Stimulated activated CD4-positive, alpha-beta T cell treated with anti-CD3 and anti-CD28 coated beads, Interleukin-2, amount 100 ng/mL, for 24 hours (primary cell): ENCODE data around the gene CRIP3.
"Not testable (repeated sequence)": the region's sequence is repeated elsewhere in the genome, so short reads cannot be mapped to it uniquely, and the experiment has no call there.

Source experiments
- DNase-seq, 2 donors: peaks; one replicate each; pipeline ENCODE4 v3.0.0-alpha.2; 2020

CRIP3 gene

GRCh38 chr6:43304882-43305281, 3.7 kb downstream of the CRIP3 start:
- DNase-seq, result no peak

- DNase-seq, result no peak
Observed at GRCh38 chr6:43304361-43304760, 4.3 kb downstream of the CRIP3 start.

GRCh38 chr6:43303751-43304331, 4.8 kb downstream of the CRIP3 start:
- no peak for DNase-seq

- not testable (repeated sequence) for DNase-seq
Observed at GRCh38 chr6:43303006-43303405, 5.6 kb downstream of the CRIP3 start.

GRCh38 chr6:43302126-43302525, 6.5 kb downstream of the CRIP3 start:
- DNase-seq, result no peak

- DNase-seq, result no peak
Observed at GRCh38 chr6:43301081-43301870, 7.3 kb downstream of the CRIP3 start.

- DNase-seq, result no peak
Observed at GRCh38 chr6:43299338-43300293, 9.0 kb downstream of the CRIP3 start.

- no peak for DNase-seq
Observed at GRCh38 chr6:43298565-43299337, 9.9 kb downstream of the CRIP3 start.

GRCh38 chr6:43297644-43298564, 10.7 kb downstream of the CRIP3 start, which contains the start of gene SLC22A7:
Gene SLC22A7 (plus strand): TSS chr6:43298260. CDS start chr6:43298359, 99 bp downstream.
- no peak for DNase-seq

- no peak for DNase-seq
Observed at GRCh38 chr6:43296780-43297497, 11.7 kb downstream of the CRIP3 start.

- DNase-seq, result no peak
Observed at GRCh38 chr6:43295456-43295855, 13.2 kb downstream of the CRIP3 start.

- no peak for DNase-seq
Observed at GRCh38 chr6:43294536-43294935, 14.1 kb downstream of the CRIP3 start.

- no peak for DNase-seq
Observed at GRCh38 chr6:43293698-43294097, 14.9 kb downstream of the CRIP3 start.

GRCh38 chr6:43292763-43293318, 15.8 kb downstream of the CRIP3 start:
- no peak for DNase-seq

GRCh38 chr6:43292341-43292740, 16.3 kb downstream of the CRIP3 start:
- no peak for DNase-seq

GRCh38 chr6:43291708-43292107, 16.9 kb downstream of the CRIP3 start:
- no peak for DNase-seq

GRCh38 chr6:43290905-43291355, 17.7 kb downstream of the CRIP3 start:
- no peak for DNase-seq

- DNase-seq, result no peak
Observed at GRCh38 chr6:43290339-43290904, 18.2 kb downstream of the CRIP3 start.

- no peak for DNase-seq
Observed at GRCh38 chr6:43287717-43288679, 20.6 kb downstream of the CRIP3 start.
